NOMO-1 treated with dmso at 0.1 percent for 144 hours (cell line): ENCODE results near the gene NME2.
"Not testable (repeated sequence)": the region's sequence is repeated elsewhere in the genome, so short reads cannot be mapped to it uniquely, and the experiment has no call there.

Source experiments
- DNase-seq: peaks from one replicate; lab custom pipeline; 2025; ENCODE audit not compliant: unreplicated experiment; lab: John Stamatoyannopoulos, UW

NME2 gene

GRCh38 chr17:51152766-51153209 is 13.4 kb upstream of the NME2 start:
- no peak for DNase-seq

DNA sequence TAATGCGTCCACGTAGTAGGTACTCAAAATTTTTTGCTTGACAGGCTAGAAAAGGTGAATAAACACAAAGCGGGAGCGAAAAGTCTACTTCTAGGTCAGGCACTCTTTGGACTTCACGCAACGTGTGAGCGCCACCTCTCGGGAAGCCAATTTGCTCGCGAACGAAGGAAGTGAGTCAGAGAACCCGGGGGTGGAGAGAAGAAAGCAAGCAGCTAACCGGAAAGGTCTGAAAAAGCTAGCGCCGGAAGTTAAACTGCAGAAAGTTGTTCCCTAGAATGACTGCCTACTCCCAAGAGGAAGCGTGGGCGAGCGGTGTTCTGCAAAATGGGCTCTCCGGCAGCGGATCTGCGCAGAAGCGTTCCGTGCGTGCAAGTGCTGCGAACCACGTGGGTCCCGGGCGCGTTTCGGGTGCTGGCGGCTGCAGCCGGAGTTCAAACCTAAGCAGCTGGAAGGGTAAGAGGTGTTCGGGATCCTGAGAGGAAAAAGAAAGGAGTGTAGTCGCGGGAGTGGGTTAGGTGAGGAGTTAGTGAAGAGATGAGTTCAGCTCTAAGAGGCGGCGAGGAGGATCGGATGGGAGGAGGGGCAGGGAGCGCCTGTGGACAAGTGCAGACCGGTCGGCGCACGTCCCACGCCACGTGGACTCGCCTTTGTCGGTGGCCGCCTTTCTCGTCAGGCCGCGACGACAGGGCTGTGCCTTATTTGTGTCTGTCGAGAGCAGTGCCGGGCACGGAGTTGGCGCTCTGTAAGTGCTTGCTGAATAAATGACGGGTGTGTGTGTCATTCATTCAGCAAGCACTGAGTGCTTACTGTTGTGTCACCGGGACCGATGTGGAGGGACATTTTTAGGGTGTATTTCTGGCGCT is 12.8 kb upstream of the NME2 start, which contains the start of gene NME1:
Gene NME1 (plus strand): TSS at position 350 of the 863 bp plus-strand sequence. CDS start 2,096 bp downstream, outside the sequence.
- DNase-seq, result peak; percentile 99

- DNase-seq, result no peak
Measured at GRCh38 chr17:51154176-51154575, 12.0 kb upstream of the NME2 start.

DNA sequence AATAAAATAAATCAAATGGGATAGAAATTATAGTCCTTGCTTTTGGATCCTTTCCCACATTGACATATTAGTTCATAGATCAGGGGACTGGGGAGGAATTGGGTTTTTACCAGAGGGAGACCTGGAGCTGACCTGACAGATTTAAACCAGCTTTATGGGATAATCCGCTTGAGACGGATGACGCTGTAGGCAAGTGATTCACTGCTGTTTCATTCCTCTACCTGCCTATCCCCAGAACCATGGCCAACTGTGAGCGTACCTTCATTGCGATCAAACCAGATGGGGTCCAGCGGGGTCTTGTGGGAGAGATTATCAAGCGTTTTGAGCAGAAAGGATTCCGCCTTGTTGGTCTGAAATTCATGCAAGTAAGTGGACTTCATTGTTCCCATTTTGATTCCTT is 10.8 kb upstream of the NME2 start:
- no peak for DNase-seq

- DNase-seq, result no peak
Measured at GRCh38 chr17:51159604-51160003, 6.6 kb upstream of the NME2 start.

DNA sequence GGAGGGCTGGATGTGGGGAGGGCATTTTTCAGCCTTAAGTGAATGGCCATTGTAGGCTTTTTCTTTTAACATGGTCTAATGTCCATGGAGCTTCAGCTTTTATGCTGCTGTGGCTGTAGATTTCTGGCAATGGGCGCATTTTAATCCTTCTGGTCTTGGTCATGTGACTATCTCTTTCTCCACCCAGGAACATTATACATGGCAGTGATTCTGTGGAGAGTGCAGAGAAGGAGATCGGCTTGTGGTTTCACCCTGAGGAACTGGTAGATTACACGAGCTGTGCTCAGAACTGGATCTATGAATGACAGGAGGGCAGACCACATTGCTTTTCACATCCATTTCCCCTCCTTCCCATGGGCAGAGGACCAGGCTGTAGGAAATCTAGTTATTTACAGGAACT is 4.7 kb upstream of the NME2 start:
- no peak for DNase-seq

- DNase-seq, result no peak
Measured at GRCh38 chr17:51164911-51165679, 1.1 kb upstream of the NME2 start.

- DNase-seq, result no peak
Measured at GRCh38 chr17:51165680-51166197, 472 bp upstream of the NME2 start.

GRCh38 chr17:51166987-51167931 is 1.0 kb downstream of the NME2 start:
- peak; percentile 35 for DNase-seq

DNA sequence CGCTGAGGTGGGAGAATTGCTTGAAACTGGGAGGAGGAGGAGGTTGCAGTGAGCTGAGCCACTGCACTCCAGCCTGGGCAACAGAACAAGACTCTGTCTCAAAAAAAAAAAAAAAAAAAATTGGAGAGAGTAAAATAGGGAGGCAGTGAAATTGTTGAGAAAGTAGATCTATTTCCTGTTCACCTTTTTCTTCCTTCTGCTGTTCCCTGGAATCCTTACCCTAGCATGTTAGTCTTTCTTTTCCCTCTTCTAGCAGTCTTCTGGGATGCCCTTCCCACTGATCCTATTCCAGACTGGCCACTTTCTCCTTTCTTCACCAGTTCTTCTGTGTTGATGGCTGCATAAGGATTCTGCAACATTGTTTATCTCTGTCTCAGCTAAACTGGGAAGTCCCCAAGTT is 3.1 kb downstream of the NME2 start:
- no peak for DNase-seq

- no peak for DNase-seq
Measured at GRCh38 chr17:51170736-51171135, 4.5 kb downstream of the NME2 start.

DNA sequence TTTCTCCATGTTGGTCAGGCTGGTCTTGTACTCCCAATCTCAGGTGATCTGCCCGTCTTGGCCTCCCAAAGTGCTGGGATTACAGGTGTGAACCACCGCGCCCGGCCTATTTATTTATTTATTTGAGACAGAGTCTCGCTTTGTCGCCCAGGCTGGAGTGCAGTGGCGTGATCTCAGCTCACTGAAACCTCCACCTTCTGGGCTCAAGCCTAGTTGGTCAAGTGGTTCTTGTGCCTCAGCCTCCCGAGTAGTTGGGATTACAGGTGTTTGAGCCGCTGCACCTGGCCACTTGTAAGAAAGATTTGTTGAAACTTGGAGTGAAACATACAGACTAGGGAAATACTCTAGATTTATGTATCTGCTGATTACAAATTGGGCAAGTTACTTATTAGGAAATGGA is 5.8 kb downstream of the NME2 start:
- not testable (repeated sequence) for DNase-seq

- no peak for DNase-seq
Measured at GRCh38 chr17:51180486-51180885, 14.3 kb downstream of the NME2 start.

- no peak for DNase-seq
Measured at GRCh38 chr17:51184124-51184523, 17.9 kb downstream of the NME2 start.

DNA sequence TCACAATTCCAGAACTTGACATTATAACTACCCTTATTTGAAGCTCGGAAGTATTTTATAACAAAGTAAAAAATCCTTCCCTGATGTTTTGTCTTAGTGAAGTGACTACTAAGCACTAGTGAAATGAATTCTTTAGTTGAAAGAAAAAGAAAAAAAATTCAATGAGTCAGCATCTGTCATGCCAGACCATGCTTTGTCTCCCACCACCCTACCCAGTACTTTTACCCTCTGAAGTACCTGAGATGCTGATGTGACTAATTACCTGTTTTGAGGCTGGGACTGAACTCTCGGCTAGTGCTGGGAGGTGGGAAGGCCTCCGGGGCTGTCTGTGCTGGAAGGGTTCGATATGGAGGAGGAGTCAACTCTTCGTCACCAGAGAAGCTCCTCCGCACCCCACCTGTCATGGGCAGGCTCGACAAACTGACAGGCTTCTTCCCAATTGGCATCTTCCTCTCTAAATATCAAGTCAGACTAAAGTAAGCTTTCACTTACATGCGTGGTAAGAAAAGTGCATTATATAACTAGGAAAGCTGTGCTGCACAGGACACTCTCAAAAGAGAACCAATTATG is 19.6 kb downstream of the NME2 start:
- no peak for DNase-seq

DNA sequence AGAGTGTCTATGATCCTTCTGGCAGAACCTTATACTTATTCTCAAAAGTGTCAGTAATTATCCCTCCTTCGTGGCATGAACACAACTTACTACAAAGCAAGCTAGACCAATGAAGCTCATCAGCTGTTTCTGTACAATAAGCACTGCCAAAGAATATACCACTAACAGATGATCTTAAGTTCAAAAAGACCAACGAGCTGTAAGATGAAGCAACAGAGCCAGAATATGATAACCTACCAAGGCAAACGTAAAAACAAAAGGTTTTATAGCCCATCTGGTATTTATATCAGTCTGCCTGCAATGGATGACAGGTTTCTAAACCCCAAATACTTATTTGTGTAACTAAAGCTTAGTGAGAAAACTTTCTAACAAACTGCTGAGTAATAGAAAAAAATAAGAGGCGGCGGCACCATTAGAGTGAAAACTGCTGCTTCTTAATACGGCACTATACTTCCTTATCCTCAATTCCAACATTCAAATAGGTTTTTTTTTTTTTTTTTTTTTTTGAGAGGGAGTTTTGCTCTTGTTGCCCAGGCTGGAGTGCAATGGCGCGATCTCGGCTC is 22.1 kb downstream of the NME2 start:
- DNase-seq, result no peak

- no peak for DNase-seq
Measured at GRCh38 chr17:51189162-51189561, 23.0 kb downstream of the NME2 start.

- no peak for DNase-seq
Measured at GRCh38 chr17:51189628-51190027, 23.4 kb downstream of the NME2 start.

GRCh38 chr17:51191895-51192294 is 25.7 kb downstream of the NME2 start:
- no peak for DNase-seq

GRCh38 chr17:51197754-51198153 is 31.5 kb downstream of the NME2 start:
- no peak for DNase-seq
